ENCODE measurements around the gene STARD10.

STARD10 gene

GRCh38 chr11:72787216-72788104 is 6.4 kb downstream of the STARD10 start:
- no peaks in the 10 kb centered on the region for H3K36me3 ChIP-seq (replicated peaks)
- H3K4me3 ChIP-seq = no peak overlapping the region
- H3K27me3 ChIP-seq (ENCODE audit: low read depth) = no peaks in the 10 kb centered on the region
- peak in 1 of 2 experiments; percentile 41 for DNase-seq (ENCODE audit: low spot score in 2 of 2)
- H3K9me3 ChIP-seq = no peaks in the 10 kb centered on the region
- H3K4me1 ChIP-seq = no peaks in the 10 kb centered on the region
- in situ Hi-C loops (cut with MboI; ENCODE audit: low sequenced_read_pairs) = no loop called here

DNA sequence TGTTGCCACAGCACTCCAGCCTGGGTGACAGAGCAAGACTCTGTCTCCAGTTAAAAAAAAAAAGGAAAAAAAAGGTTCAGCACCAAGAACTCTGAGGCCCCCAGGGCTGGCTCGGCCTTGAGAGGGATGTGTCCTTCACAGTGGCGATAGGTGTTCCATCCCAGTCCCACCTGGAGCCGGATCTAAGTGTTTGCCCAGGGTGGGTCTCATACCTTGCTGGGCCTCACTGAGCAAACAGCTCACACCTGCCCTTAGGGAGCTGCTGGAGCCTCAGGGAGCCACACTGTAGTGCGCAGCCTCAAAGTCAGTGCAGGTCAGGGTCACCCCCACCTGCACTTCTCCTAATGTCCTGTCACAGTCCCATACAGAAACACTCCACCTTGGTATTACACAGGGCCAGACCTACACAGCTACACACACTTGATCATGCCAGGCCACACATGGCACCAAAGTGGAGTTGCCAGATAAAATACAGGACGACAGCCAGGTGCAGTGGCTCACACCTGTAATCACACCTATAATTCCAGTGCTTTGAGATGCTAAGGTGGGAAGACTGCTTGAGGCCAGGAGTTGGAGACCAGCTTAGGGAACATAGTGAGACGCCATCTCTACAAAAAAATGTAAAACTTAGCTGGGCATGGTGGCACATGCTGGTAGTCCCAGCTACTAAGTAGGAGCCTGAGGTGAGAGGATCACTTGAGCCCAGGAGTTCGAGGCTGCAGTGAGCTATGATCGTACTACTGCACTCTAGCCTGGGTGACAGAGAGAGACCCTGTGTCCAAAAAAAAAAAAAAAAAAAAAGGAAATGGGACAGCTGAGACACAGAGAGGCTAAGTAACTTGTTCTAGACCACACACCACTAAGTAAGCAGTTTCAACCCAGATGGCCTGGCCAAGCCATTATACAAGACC is 7.3 kb downstream of the STARD10 start:
- Histone ChIP-seq H3K36me3 (replicated peaks) (no peaks in the 10 kb centered on the region), H3K9me3 (no peaks in the 10 kb centered on the region), H3K4me3 (no peak overlapping the region), H3K4me1 (no peaks in the 10 kb centered on the region), H3K27me3 (ENCODE audit: low read depth) (no peaks in the 10 kb centered on the region)
- no peak for DNase-seq (ENCODE audit: low spot score in 2 of 2)
- in situ Hi-C loops (cut with MboI; ENCODE audit: low sequenced_read_pairs) = no loop called here

DNA sequence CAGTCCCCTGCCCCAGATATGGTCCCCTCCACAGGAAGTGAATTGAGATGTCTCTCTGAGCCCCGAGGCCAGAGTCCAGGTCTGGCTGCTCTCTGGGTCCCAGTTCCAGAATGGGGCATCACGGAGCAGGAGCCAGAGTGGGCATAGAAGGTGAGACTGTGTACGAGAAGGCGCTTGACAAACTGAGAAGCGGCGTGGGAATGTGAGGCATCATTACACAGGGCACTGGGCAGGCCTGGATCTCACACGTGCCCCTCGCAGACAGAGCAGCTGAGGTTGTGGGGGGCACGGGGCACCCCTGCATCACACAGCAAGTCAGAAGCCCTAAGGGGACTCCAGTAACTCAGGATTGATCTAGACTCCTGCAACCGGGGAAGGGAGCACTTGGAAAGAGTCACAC is 9.2 kb downstream of the STARD10 start:
- Histone ChIP-seq H3K9me3 (no peaks in the 10 kb centered on the region), H3K27me3 (ENCODE audit: low read depth) (no peaks in the 10 kb centered on the region), H3K4me3 (no peak overlapping the region), H3K4me1 (no peaks in the 10 kb centered on the region), H3K36me3 (replicated peaks) (no peaks in the 10 kb centered on the region)
- in situ Hi-C loops (cut with MboI; ENCODE audit: low sequenced_read_pairs) = no loop called here
- no peak for DNase-seq (ENCODE audit: low spot score in 2 of 2)

DNA sequence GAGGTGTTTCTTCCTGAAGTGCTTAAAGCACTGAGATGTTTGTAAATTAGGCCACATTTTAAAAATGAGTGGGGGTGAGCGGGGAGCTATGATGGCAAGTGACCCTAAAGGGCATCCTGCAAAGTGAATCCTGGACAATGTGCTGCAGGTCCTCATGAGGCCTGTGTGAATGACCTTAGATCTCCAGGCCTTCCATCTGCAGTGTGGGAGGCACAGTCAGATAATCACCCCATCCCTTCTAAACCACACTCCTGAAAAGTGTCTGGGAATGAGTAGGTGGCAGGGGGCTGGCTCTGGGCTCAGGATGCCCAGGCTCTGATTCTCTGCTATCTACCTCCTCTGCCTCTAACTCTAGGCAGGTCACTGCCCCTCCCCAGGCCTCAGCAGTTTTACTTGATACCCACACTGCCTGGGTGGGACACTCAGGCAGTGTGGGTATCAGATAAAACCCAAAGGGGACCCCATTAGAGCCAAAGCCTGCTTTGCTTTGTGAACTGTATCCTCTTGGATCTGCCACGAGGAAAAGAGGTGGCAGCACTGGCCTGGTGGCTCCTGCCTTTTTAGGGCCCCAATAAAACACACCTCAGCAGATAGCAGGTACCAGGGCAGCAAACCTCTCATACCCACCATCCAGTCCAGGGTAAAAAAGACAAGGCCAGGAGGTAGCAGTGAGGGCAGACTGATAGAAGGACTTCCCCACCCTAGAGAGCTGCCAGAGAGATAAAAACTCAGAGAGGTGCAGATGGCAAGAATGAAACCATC is 10.5 kb downstream of the STARD10 start:
- Histone ChIP-seq H3K4me1 (no peaks in the 10 kb centered on the region), H3K36me3 (replicated peaks) (no peaks in the 10 kb centered on the region; the same call in 1 of the 2 replicates), H3K9me3 (no peaks in the 10 kb centered on the region), H3K27me3 (ENCODE audit: low read depth) (no peaks in the 10 kb centered on the region), H3K4me3 (no peak overlapping the region)
- in situ Hi-C loops (cut with MboI; ENCODE audit: low sequenced_read_pairs) = no loop called here
- no peak for DNase-seq (ENCODE audit: low spot score in 2 of 2)

- in situ Hi-C loops (cut with MboI; ENCODE audit: low sequenced_read_pairs) = no loop called here
- H3K4me1 ChIP-seq = no peaks in the 10 kb centered on the region
- H3K4me3 ChIP-seq = peak overlapping the region; percentile 16
- DNase-seq (ENCODE audit: low spot score in 2 of 2) = peak in 1 of 2 experiments; percentile 29
- H3K27me3 ChIP-seq (ENCODE audit: low read depth) = no peaks in the 10 kb centered on the region
- H3K36me3 ChIP-seq (replicated peaks) = no peaks in the 10 kb centered on the region; the same call in 1 of the 2 replicates
- no peaks in the 10 kb centered on the region for H3K9me3 ChIP-seq
Measured at GRCh38 chr11:72782081-72782920, 11.5 kb downstream of the STARD10 start.

DNA sequence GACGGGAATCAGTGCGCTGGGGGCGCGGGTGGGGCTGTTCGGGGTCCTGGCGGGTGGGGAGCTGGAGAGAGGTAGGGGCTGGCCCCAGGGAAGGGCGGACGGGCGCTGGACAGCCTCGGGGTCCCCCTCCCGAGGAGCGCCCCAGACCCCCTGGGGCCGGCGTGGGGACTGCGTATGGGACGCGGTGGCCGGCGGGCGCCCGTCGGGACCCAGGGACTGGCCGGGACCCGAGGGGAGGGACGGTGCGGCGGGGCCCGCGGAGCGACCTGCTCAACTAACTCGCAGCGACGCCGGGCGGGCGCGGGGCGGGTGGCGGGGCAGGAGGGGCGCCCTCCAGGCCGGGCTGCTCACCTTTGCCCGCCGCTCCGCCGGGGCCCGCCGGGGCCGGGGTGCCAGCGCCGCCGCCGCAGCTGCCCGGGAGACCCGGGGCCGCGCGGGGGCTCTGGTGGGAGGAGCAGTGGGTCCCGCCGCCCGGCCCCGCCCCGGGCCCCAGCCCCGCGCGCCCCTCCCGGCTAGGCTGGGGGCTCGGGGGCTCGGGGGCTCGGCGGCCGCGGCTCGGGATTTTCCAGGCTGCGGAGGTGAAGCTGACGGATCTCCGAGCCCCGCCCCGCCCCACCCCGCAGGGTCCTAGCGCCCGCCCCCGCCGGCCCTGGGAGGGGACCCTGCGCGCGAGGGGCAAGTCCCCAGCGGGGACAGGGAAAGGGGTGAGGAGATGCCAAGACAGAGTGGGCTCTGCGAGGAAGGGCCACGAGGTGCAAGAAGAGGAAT is 12.3 kb downstream of the STARD10 start:
- peak; percentile 37 to 73 for DNase-seq (ENCODE audit: low spot score in 2 of 2)
- peak overlapping the region; percentile 43 for H3K4me3 ChIP-seq
- no peaks in the 10 kb centered on the region for H3K27me3 ChIP-seq (ENCODE audit: low read depth)
- H3K4me1 ChIP-seq = no peaks in the 10 kb centered on the region
- no peaks in the 10 kb centered on the region; the same call in 1 of the 2 replicates for H3K36me3 ChIP-seq (replicated peaks)
- in situ Hi-C loops (cut with MboI; ENCODE audit: low sequenced_read_pairs) = no loop called here
- no peaks in the 10 kb centered on the region for H3K9me3 ChIP-seq

DNA sequence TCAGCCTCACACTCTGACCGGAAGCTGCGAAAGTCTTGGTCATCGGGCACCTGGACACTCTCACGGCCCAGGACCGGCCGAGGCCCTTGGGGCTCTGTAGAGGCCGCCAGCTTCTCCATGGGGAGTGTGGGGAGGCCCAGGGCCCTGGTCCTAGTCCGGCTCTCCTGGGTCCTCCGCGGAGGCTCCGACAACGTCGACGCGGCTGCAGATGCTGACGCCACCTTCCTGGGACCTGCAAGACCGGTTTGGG is 12.9 kb downstream of the STARD10 start:
- Histone ChIP-seq H3K27me3 (ENCODE audit: low read depth) (no peaks in the 10 kb centered on the region), H3K9me3 (no peaks in the 10 kb centered on the region), H3K36me3 (replicated peaks) (no peaks in the 10 kb centered on the region; the same call in 1 of the 2 replicates), H3K4me1 (no peaks in the 10 kb centered on the region), H3K4me3 (peak overlapping the region; percentile 43)
- no peak for DNase-seq (ENCODE audit: low spot score in 2 of 2)
- in situ Hi-C loops (cut with MboI; ENCODE audit: low sequenced_read_pairs) = no loop called here

GRCh38 chr11:72780296-72781062 is 13.4 kb downstream of the STARD10 start:
- Histone ChIP-seq H3K4me3 (peak overlapping the region; percentile 43), H3K36me3 (replicated peaks) (no peaks in the 10 kb centered on the region; the same call in 1 of the 2 replicates), H3K4me1 (no peaks in the 10 kb centered on the region), H3K27me3 (ENCODE audit: low read depth) (no peaks in the 10 kb centered on the region), H3K9me3 (no peaks in the 10 kb centered on the region)
- in situ Hi-C loops (cut with MboI; ENCODE audit: low sequenced_read_pairs) = no loop called here
- no peak for DNase-seq (ENCODE audit: low spot score in 2 of 2)

DNA sequence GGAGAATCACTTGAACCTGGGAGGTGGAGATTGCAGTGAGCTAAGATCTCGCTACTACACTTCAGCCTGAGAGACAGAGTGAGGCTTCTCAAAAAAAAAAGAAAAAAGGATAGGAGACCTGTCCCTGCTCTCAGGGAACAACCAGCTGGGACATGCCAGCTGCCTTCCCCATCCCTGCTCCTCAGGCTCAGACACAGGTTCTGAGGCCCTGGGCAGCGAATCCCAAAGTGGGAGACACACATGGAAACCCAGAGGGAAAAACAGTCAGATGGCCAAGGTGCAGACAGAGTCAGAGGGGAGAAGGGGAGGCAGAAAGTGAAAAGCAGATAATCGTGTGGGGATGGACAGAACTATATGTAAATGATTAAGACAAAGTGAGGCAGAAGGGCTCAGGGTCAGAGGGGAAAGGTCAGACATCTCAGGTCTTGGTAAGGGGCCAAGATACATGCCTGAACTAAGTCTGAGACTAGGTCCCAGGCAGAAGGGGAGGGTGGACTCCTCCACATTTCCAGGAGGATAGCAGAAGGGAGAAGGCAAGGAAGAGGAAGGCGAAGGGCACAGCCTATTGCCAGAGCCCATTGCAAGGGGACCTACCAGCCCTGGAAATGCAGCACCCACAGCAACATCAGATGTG is 14.2 kb downstream of the STARD10 start:
- Histone ChIP-seq H3K4me1 (no peaks in the 10 kb centered on the region), H3K9me3 (no peaks in the 10 kb centered on the region), H3K36me3 (replicated peaks) (no peaks in the 10 kb centered on the region; the same call in 1 of the 2 replicates), H3K27me3 (ENCODE audit: low read depth) (no peaks in the 10 kb centered on the region), H3K4me3 (no peak overlapping the region)
- no peak for DNase-seq (ENCODE audit: low spot score in 2 of 2)
- in situ Hi-C loops (cut with MboI; ENCODE audit: low sequenced_read_pairs) = no loop called here

DNA sequence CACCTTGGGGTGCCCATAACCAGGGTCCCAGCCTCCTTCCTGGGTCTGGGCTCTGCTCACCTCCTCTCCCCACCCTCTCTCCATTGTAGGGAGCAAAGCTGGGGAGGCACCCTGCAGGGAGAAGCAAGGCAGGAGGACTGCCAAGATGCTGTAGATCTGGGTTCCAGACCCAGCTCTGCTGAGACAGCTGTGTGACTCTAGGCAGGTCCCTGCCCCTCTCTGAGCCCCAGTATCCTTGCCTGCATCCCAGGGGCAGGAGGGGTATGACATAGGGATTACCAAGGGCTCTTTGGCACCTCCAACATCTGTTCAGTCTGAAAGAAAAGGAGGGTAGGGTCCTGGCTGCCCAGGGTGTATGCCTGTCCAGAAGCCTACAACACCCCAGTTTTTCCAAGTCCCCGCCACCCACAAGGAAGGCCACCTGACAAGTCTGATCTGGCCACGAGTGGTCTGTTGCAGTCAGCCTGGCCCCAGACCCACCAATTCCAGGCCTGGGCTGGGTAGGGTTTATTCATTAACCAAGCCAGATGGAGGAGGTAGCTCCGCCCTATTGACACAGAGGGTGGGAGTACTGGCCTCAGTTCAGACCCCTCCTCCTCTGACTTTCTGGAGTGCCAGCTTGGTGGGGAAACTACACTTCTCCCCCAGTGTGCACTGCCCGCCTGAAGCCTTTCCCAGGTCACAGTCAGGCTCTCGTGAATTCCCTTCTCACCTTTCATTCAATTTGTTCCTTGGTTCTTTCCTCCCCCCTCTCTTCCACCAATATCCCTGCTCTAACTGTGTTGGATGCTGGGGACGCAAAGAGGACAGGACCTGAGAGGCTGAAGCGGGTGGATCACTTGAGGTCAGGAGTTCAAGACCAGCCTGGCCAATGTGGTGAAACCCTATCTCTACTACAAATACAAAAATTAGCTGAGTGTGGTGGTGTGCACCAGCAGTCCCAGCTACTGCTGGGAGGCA is 15.0 kb downstream of the STARD10 start:
- H3K9me3 ChIP-seq = no peaks in the 10 kb centered on the region
- no peak overlapping the region for H3K4me3 ChIP-seq
- in situ Hi-C loops (cut with MboI; ENCODE audit: low sequenced_read_pairs) = no loop called here
- no peak for DNase-seq (ENCODE audit: low spot score in 2 of 2)
- H3K36me3 ChIP-seq (replicated peaks) = no peaks in the 10 kb centered on the region; the same call in 1 of the 2 replicates
- no peaks in the 10 kb centered on the region for H3K27me3 ChIP-seq (ENCODE audit: low read depth)
- no peaks in the 10 kb centered on the region for H3K4me1 ChIP-seq

All from HAP-1 (cell line).